ENCODE data around the gene EDC3.
"Not testable (repeated sequence)": the region's sequence is repeated elsewhere in the genome, so short reads cannot be mapped to it uniquely, and the experiment has no call there.

Gene EDC3

DNA sequence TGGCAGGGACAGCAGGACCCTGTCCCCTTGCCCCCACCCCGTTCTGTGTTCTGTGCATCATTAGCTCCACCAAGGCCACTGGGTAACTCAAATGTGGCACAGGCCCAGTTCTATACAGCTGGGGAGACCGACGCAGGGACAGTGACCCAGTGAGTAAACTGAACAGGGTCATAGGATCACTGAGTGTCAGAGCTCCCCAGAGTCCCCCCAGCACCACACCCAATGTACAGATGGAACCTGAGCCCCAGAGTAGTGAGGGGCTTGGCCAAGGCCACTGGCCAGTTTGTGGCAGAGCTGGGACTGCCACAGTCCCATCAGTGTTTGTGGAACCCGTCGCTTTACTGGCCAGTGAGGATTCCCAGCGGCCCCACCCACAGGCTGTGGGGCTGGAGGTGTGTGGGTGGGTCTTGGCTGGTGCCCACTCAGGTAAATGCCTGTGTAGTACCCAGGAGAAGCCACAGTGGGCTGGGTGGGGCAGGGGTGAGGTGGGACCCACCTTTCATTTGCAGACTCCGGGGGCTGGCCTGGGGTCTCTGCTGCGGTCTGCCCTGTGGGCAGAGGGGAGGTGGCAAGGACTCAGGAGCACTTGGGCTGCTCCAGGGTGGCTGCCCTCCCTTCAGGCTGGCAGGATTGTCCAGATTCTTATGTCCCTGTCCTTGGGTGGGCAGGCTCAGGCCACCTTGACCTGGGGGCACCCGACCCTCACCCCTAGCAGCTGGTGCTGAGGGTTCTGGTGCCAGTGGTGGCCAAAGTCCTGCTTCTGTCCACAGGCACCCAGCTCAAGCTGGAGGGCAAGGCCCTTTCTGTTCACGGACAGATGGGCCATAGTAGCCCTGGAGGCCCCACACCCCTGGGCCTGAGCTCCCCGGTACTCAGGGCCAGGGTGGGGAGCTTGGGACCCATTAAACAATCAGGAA is 91.8 kb downstream of the EDC3 start:
- no peaks in the 10 kb centered on the region for H3K36me3 ChIP-seq (ENCODE audit: control insufficient read depth in 1 of 2, insufficient read depth in 2 of 2, low read length in 2 of 2)
- peaks cover 8% of the 10 kb centered on the region in 2 donors for H3K4me1 ChIP-seq (ENCODE audit: control insufficient read depth in 1 of 2, insufficient read depth in 2 of 2, low read length in 2 of 2)
- H3K4me3 ChIP-seq (ENCODE audit: low read depth in 1 of 2, low read length in 2 of 2): no peak overlapping the region
- no peaks in the 10 kb centered on the region for H3K9me3 ChIP-seq (ENCODE audit: control insufficient read depth in 1 of 2, low read length in 2 of 2)
- H3K9ac ChIP-seq (ENCODE audit: low read depth in 1 of 2, low read length in 2 of 2): no peak overlapping the region
- no peaks in the 10 kb centered on the region for H3K27me3 ChIP-seq (ENCODE audit: control insufficient read depth in 1 of 2, insufficient read depth in 2 of 2, low read length in 2 of 2)
- no peak overlapping the region for H3K27ac ChIP-seq (ENCODE audit: low read depth, low read length)

- Histone ChIP-seq H3K4me3 (ENCODE audit: low read depth in 1 of 2, low read length in 2 of 2) (no peak overlapping the region), H3K9ac (ENCODE audit: low read depth in 1 of 2, low read length in 2 of 2) (no peak overlapping the region), H3K4me1 (ENCODE audit: control insufficient read depth in 1 of 2, insufficient read depth in 2 of 2, low read length in 2 of 2) (peaks cover 13 to 16% of the 10 kb centered on the region in 2 donors), H3K27ac (ENCODE audit: low read depth, low read length) (no peak overlapping the region), H3K9me3 (ENCODE audit: control insufficient read depth in 1 of 2, low read length in 2 of 2) (no peaks in the 10 kb centered on the region), H3K27me3 (ENCODE audit: control insufficient read depth in 1 of 2, insufficient read depth in 2 of 2, low read length in 2 of 2) (no peaks in the 10 kb centered on the region), H3K36me3 (ENCODE audit: control insufficient read depth in 1 of 2, insufficient read depth in 2 of 2, low read length in 2 of 2) (no peaks in the 10 kb centered on the region)
These were observed 92.6 kb downstream of the EDC3 start for GRCh38 chr15:74603026-74603788.

DNA sequence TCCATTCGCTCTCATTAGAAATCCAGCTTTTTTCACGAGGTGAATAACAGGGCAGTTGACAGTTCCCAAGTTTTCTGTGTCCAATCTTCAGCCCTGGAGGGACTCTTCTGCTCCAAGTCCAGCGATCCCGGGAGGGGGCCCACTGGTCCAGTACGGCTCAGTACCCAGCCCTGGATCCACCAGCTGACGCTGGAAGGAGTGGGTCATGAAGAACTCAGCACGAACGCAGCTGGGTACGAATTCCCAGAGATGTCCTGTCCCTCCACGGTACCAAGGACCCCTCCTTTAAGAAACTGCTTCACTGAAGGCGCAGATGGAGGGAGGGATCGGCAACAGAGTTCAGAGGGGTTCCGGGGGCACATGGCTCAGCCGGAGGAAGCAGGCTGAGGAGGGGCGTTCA is 96.7 kb downstream of the EDC3 start:
- Histone ChIP-seq H3K36me3 (ENCODE audit: control insufficient read depth in 1 of 2, insufficient read depth in 2 of 2, low read length in 2 of 2) (peaks cover 5 to 13% of the 10 kb centered on the region in 2 donors), H3K4me3 (ENCODE audit: low read depth in 1 of 2, low read length in 2 of 2) (peak overlapping the region; percentile 92 to 98), H3K27me3 (ENCODE audit: control insufficient read depth in 1 of 2, insufficient read depth in 2 of 2, low read length in 2 of 2) (no peaks in the 10 kb centered on the region), H3K27ac (ENCODE audit: low read depth, low read length) (no peak overlapping the region), H3K9ac (ENCODE audit: low read depth in 1 of 2, low read length in 2 of 2) (peak overlapping the region; percentile 93 to 98), H3K9me3 (ENCODE audit: control insufficient read depth in 1 of 2, low read length in 2 of 2) (no peaks in the 10 kb centered on the region), H3K4me1 (ENCODE audit: control insufficient read depth in 1 of 2, insufficient read depth in 2 of 2, low read length in 2 of 2) (peaks cover 18 to 22% of the 10 kb centered on the region in 2 donors)

- no peaks in the 10 kb centered on the region for H3K27me3 ChIP-seq (ENCODE audit: control insufficient read depth in 1 of 2, insufficient read depth in 2 of 2, low read length in 2 of 2)
- no peaks in the 10 kb centered on the region for H3K9me3 ChIP-seq (ENCODE audit: control insufficient read depth in 1 of 2, low read length in 2 of 2)
- H3K27ac ChIP-seq (ENCODE audit: low read depth, low read length): peak overlapping the region; percentile 79
- H3K36me3 ChIP-seq (ENCODE audit: control insufficient read depth in 1 of 2, insufficient read depth in 2 of 2, low read length in 2 of 2): peaks cover 5 to 20% of the 10 kb centered on the region in 2 donors
- peak overlapping the region; percentile 93 to 98 for H3K9ac ChIP-seq (ENCODE audit: low read depth in 1 of 2, low read length in 2 of 2)
- peak overlapping the region; percentile 92 to 98 for H3K4me3 ChIP-seq (ENCODE audit: low read depth in 1 of 2, low read length in 2 of 2)
- H3K4me1 ChIP-seq (ENCODE audit: control insufficient read depth in 1 of 2, insufficient read depth in 2 of 2, low read length in 2 of 2): peaks cover 18 to 22% of the 10 kb centered on the region in 2 donors
These were observed 97.5 kb downstream of the EDC3 start for GRCh38 chr15:74598126-74598842.

- peaks cover 10 to 30% of the 10 kb centered on the region in 2 donors for H3K36me3 ChIP-seq (ENCODE audit: control insufficient read depth in 1 of 2, insufficient read depth in 2 of 2, low read length in 2 of 2)
- H3K27ac ChIP-seq (ENCODE audit: low read depth, low read length); H3K9ac ChIP-seq (ENCODE audit: low read depth in 1 of 2, low read length in 2 of 2); H3K27me3 ChIP-seq (ENCODE audit: control insufficient read depth in 1 of 2, insufficient read depth in 2 of 2, low read length in 2 of 2); H3K4me3 ChIP-seq (ENCODE audit: low read depth in 1 of 2, low read length in 2 of 2); H3K9me3 ChIP-seq (ENCODE audit: control insufficient read depth in 1 of 2, low read length in 2 of 2): not testable (repeated sequence)
- H3K4me1 ChIP-seq (ENCODE audit: control insufficient read depth in 1 of 2, insufficient read depth in 2 of 2, low read length in 2 of 2): peaks cover 18 to 22% of the 10 kb centered on the region in 2 donors
These were observed 98.6 kb downstream of the EDC3 start for GRCh38 chr15:74597146-74597705.

GRCh38 chr15:74596736-74597135 is 99.1 kb downstream of the EDC3 start:
- H3K9me3 ChIP-seq (ENCODE audit: control insufficient read depth in 1 of 2, low read length in 2 of 2); H3K9ac ChIP-seq (ENCODE audit: low read depth in 1 of 2, low read length in 2 of 2); H3K4me3 ChIP-seq (ENCODE audit: low read depth in 1 of 2, low read length in 2 of 2); H3K27me3 ChIP-seq (ENCODE audit: control insufficient read depth in 1 of 2, insufficient read depth in 2 of 2, low read length in 2 of 2); H3K27ac ChIP-seq (ENCODE audit: low read depth, low read length): not testable (repeated sequence)
- Histone ChIP-seq H3K36me3 (ENCODE audit: control insufficient read depth in 1 of 2, insufficient read depth in 2 of 2, low read length in 2 of 2) (peaks cover 13 to 35% of the 10 kb centered on the region in 2 donors), H3K4me1 (ENCODE audit: control insufficient read depth in 1 of 2, insufficient read depth in 2 of 2, low read length in 2 of 2) (peaks cover 18 to 22% of the 10 kb centered on the region in 2 donors)

DNA sequence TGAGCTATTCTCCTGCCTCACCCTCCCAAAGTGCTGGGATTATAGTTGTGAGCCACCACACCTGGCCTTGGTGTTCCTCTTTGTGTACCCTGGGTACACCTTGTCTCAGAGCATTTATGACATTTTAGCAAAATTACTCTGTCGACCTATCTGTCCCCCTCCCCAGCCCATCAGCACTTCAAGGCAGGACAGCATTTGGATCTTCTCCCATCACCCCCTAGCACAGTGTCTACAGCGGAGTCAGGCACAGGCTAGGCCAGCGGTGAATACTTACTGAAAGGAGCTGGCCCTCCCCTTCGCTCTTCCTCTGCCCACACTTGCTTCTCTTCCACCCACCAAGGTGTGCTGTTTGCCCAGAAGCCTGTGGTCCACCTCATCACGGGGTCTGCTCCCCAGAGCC is 100.6 kb downstream of the EDC3 start:
- H3K4me1 ChIP-seq (ENCODE audit: control insufficient read depth in 1 of 2, insufficient read depth in 2 of 2, low read length in 2 of 2): peaks cover 18 to 22% of the 10 kb centered on the region in 2 donors
- H3K4me3 ChIP-seq (ENCODE audit: low read depth in 1 of 2, low read length in 2 of 2): no peak overlapping the region
- H3K27ac ChIP-seq (ENCODE audit: low read depth, low read length): no peak overlapping the region
- peaks cover 18 to 48% of the 10 kb centered on the region in 2 donors for H3K36me3 ChIP-seq (ENCODE audit: control insufficient read depth in 1 of 2, insufficient read depth in 2 of 2, low read length in 2 of 2)
- no peak overlapping the region for H3K9ac ChIP-seq (ENCODE audit: low read depth in 1 of 2, low read length in 2 of 2)
- H3K27me3 ChIP-seq (ENCODE audit: control insufficient read depth in 1 of 2, insufficient read depth in 2 of 2, low read length in 2 of 2): no peaks in the 10 kb centered on the region
- no peaks in the 10 kb centered on the region for H3K9me3 ChIP-seq (ENCODE audit: control insufficient read depth in 1 of 2, low read length in 2 of 2)

DNA sequence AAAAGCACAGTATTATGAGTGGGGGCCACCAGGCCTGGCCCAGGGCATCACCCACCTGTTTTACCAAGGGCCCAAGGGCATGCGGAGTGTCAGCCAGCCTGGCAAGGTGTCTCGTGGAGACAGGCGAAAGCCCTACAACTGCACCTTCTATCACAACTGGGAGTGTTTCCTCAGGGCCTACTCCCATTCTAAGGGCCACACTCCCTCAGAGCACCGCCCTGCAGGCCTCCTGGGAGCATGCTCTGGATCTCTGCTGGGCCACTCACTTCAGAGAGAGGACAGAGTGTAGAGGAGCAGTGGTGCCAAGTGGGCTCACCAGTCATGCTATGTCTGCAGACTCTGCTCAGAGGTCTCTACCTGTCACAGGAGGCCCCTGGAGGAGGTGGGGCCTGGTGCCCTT is 101.4 kb downstream of the EDC3 start:
- H3K27me3 ChIP-seq (ENCODE audit: control insufficient read depth in 1 of 2, insufficient read depth in 2 of 2, low read length in 2 of 2): no peaks in the 10 kb centered on the region
- H3K9me3 ChIP-seq (ENCODE audit: control insufficient read depth in 1 of 2, low read length in 2 of 2): no peaks in the 10 kb centered on the region
- H3K4me1 ChIP-seq (ENCODE audit: control insufficient read depth in 1 of 2, insufficient read depth in 2 of 2, low read length in 2 of 2): peaks cover 13 to 17% of the 10 kb centered on the region in 2 donors
- no peak overlapping the region for H3K27ac ChIP-seq (ENCODE audit: low read depth, low read length)
- no peak overlapping the region for H3K4me3 ChIP-seq (ENCODE audit: low read depth in 1 of 2, low read length in 2 of 2)
- peaks cover 20 to 54% of the 10 kb centered on the region in 2 donors for H3K36me3 ChIP-seq (ENCODE audit: control insufficient read depth in 1 of 2, insufficient read depth in 2 of 2, low read length in 2 of 2)
- no peak overlapping the region for H3K9ac ChIP-seq (ENCODE audit: low read depth in 1 of 2, low read length in 2 of 2)

DNA sequence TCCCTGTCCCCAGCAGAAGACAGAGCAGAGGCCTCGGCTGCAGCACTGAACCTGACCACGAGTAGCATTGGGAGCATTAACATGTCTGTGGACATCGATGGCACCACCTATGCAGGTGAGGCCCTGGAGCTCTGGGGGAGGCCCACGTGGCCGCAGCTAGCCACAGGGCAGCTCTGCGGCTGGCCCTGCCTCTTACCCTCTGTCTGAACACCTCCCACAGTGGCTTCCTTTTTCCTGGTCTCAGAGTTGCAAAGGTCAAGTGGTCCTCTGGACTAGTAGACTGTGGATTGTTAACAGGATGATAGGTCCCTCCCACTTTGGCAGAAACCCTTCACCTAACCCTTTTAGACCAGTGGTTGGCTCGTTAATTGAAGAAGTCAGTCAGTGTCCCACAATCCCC is 102.7 kb downstream of the EDC3 start:
- H3K36me3 ChIP-seq (ENCODE audit: control insufficient read depth in 1 of 2, insufficient read depth in 2 of 2, low read length in 2 of 2): peaks cover 20 to 57% of the 10 kb centered on the region in 2 donors
- H3K4me3 ChIP-seq (ENCODE audit: low read depth in 1 of 2, low read length in 2 of 2): no peak overlapping the region
- peaks cover 4% of the 10 kb centered on the region in 2 donors for H3K4me1 ChIP-seq (ENCODE audit: control insufficient read depth in 1 of 2, insufficient read depth in 2 of 2, low read length in 2 of 2)

More for the DNA sequence above, 102.7 kb downstream of the EDC3 start:
- Histone ChIP-seq H3K27me3 (ENCODE audit: control insufficient read depth in 1 of 2, insufficient read depth in 2 of 2, low read length in 2 of 2) (no peaks in the 10 kb centered on the region), H3K27ac (ENCODE audit: low read depth, low read length) (no peak overlapping the region), H3K9me3 (ENCODE audit: control insufficient read depth in 1 of 2, low read length in 2 of 2) (no peaks in the 10 kb centered on the region), H3K9ac (ENCODE audit: low read depth in 1 of 2, low read length in 2 of 2) (no peak overlapping the region)

Measured in duodenal mucosa (tissue), 2 donors.